HepG2 (cell line): ENCODE data around the gene NDRG3. TPM values are rescaled to one million over a fixed set of nuclear protein-coding genes. Genes with fewer than 3 reads are reported as not detected.
A peak's percentile ranks its signal among the peaks of the same experiment; 100 is the strongest.

Source experiments
- ADNP ChIP-seq: sonication (generic); formaldehyde crosslinking; IDR thresholded peaks from 2 replicates; pipeline ENCODE4 v1.4.0; 2020; ENCODE audit warnings: missing genetic modification reagents
- ARID2 ChIP-seq: sonication (generic); formaldehyde crosslinking; IDR thresholded peaks from 2 replicates; pipeline ENCODE4 v1.8.1; 2022; ENCODE audit warnings: mild to moderate bottlenecking, missing genetic modification reagents, borderline replicate concordance
- HNRNPUL1 ChIP-seq: fragments of 200-400 bp; formaldehyde crosslinking; IDR thresholded peaks from 2 replicates; pipeline ENCODE4 v1.6.1; 2017; ENCODE audit warnings: low read depth, mild to moderate bottlenecking, low read length, moderate library complexity
- KAT8 ChIP-seq: IDR thresholded peaks from 2 replicates; pipeline ENCODE4 v1.6.1; 2016; ENCODE audit warnings: missing genetic modification reagents, missing compliant biosample characterization
- SP4 ChIP-seq: sonication (generic); formaldehyde crosslinking; IDR thresholded peaks from 2 replicates; pipeline ENCODE4 v1.8.1; 2023; ENCODE audit warnings: mild to moderate bottlenecking, missing genetic modification reagents
- XBP1 ChIP-seq: sonication (generic); formaldehyde crosslinking; IDR thresholded peaks from 2 replicates; pipeline ENCODE4 v1.5.0; 2020; ENCODE audit warnings: missing genetic modification reagents
- ZNF496 ChIP-seq: sonication (generic); formaldehyde crosslinking; IDR thresholded peaks from 2 replicates; pipeline ENCODE4 v1.8.1; 2023; ENCODE audit warnings: mild to moderate bottlenecking, moderate library complexity, missing genetic modification reagents; ENCODE audit not compliant: insufficient replicate concordance
- ZNF556 ChIP-seq: sonication (generic); formaldehyde crosslinking; IDR thresholded peaks from 2 replicates; pipeline ENCODE4 v1.4.0; 2020; ENCODE audit warnings: mild to moderate bottlenecking, missing genetic modification reagents, borderline replicate concordance
- ZNF605 ChIP-seq: sonication (generic); formaldehyde crosslinking; IDR thresholded peaks from 2 replicates; pipeline ENCODE4 v1.8.0; 2022; ENCODE audit warnings: mild to moderate bottlenecking, missing genetic modification reagents
- ZNF768 ChIP-seq: sonication (generic); formaldehyde crosslinking; IDR thresholded peaks from 2 replicates; pipeline ENCODE4 v1.4.0; 2020; ENCODE audit warnings: missing genetic modification reagents
- polyA plus RNA-seq, 8 experiments: library from polyadenylated mRNA; depleted of rRNA in 3 of 8; stranded (reverse) in 7 of 8; unstranded in 1 of 8; fragments of >200 nt; fragmentation: Illumina TruSeq in 4 of 8; extraction: Trizol in 4 of 8; gene quantifications; 2 replicates each; pipeline versions ENCODE4 v1.2.1 to v1.2.3, GENCODE V29; 2011 to 2016; ENCODE audit warnings: low read depth in 4 of 8, missing spikeins in 1 of 8, mixed read lengths in 1 of 8; ENCODE audit not compliant: insufficient read depth in 1 of 8
- total RNA-seq, 5 experiments: library from RNA; depleted of rRNA; stranded (reverse); fragments of >200 nt; fragmentation: Illumina TruSeq; extraction: Trizol; gene quantifications; 2 replicates each; pipeline ENCODE4 v1.2.3, GENCODE V29; 2016; ENCODE audit warnings: low read depth in 1 of 5
- TF ChIP-seq, protein P1 (sequence below): sonication (generic); formaldehyde crosslinking; IDR thresholded peaks from 2 replicates; pipeline ENCODE4 v1.8.0; 2022; ENCODE audit warnings: low read depth, missing genetic modification reagents
- TF ChIP-seq, protein P2 (sequence below): sonication (generic); formaldehyde crosslinking; IDR thresholded peaks from 2 replicates; pipeline ENCODE4 v1.9.0; 2021; ENCODE audit warnings: mild to moderate bottlenecking, missing genetic modification reagents
- TF ChIP-seq, protein P3 (sequence below): sonication (generic); formaldehyde crosslinking; IDR thresholded peaks from 2 replicates; pipeline ENCODE4 v1.8.0; 2022; ENCODE audit warnings: missing genetic modification reagents, mild to moderate bottlenecking, inconsistent platforms, borderline replicate concordance
- TF ChIP-seq, protein P4 (sequence below): sonication (generic); formaldehyde crosslinking; IDR thresholded peaks from 2 replicates; pipeline ENCODE4 v1.4.0; 2020; ENCODE audit warnings: mild to moderate bottlenecking, missing genetic modification reagents, borderline replicate concordance
- TF ChIP-seq, protein P5 (sequence below): sonication (generic); formaldehyde crosslinking; IDR thresholded peaks from 2 replicates; pipeline ENCODE4 v1.4.0; 2020; ENCODE audit warnings: missing genetic modification reagents

Gene NDRG3
- total and polyA plus RNA-seq, 2 of the 13 experiments (the other 11 are each of a cell fraction or from before 2014, with no cell fraction given), result 36.0 to 40.5 TPM

DNA sequence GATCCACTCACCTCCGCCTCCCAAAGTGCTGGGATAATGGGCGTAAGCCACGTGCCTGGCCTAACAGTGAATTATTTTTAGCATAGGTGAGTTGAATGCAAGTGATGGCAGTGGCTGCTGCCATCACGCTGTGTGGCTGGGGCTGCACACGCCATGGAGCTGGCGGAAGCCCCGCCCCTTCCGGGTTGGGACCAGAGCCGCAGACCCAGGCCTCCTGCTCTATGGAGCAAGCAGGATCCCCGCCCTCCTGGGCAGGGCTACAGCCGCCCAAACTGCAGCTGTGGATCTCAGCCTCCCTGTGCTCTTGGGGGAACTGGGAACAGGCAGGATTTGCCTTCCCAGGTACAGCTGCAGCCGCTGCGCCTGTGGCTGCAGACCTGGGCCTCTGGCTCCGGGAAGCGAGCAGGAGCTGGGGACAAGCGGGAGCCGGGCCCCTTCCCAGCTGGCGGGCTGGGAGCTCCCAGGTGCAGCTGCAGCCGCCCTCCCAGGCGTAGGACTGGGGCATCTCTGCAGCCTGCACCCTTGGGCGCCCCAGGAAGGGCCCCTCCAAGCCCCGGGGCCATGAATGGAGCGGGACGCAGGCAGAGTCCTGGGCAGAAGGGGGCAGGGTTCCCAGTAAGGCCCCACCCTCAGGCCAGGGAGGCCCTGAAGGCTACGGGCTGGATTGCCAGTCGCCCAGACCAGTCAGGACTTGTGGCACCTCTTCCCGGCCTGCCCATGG lies 69.0 kb downstream of the NDRG3 start (continued):
- TF ChIP-seq, protein P1, sequence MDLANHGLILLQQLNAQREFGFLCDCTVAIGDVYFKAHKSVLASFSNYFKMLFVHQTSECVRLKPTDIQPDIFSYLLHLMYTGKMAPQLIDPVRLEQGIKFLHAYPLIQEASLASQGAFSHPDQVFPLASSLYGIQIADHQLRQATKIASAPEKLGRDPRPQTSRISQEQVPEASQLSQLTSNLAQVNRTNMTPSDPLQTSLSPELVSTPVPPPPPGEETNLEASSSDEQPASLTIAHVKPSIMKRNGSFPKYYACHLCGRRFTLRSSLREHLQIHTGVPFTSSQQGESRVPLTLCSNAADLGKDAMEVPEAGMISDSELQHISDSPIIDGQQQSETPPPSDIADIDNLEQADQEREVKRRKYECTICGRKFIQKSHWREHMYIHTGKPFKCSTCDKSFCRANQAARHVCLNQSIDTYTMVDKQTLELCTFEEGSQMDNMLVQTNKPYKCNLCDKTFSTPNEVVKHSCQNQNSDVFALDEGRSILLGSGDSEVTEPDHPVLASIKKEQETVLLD (CRISPR knock-in tag), result no peak
- TF ChIP-seq ADNP (CRISPR knock-in tag) (no peak), ZNF768 (no peak; the same call in 1 of the 2 replicates), KAT8 (CRISPR knock-in tag) (peak; percentile 14; the same call in 1 of the 2 replicates), ZNF605 (CRISPR knock-in tag) (no peak), ZNF556 (CRISPR knock-in tag) (no peak), HNRNPUL1 (no peak), SP4 (no peak), ZNF496 (no peak), XBP1 (CRISPR knock-in tag) (no peak), ARID2 (CRISPR knock-in tag) (no peak)
- TF ChIP-seq, protein P2, sequence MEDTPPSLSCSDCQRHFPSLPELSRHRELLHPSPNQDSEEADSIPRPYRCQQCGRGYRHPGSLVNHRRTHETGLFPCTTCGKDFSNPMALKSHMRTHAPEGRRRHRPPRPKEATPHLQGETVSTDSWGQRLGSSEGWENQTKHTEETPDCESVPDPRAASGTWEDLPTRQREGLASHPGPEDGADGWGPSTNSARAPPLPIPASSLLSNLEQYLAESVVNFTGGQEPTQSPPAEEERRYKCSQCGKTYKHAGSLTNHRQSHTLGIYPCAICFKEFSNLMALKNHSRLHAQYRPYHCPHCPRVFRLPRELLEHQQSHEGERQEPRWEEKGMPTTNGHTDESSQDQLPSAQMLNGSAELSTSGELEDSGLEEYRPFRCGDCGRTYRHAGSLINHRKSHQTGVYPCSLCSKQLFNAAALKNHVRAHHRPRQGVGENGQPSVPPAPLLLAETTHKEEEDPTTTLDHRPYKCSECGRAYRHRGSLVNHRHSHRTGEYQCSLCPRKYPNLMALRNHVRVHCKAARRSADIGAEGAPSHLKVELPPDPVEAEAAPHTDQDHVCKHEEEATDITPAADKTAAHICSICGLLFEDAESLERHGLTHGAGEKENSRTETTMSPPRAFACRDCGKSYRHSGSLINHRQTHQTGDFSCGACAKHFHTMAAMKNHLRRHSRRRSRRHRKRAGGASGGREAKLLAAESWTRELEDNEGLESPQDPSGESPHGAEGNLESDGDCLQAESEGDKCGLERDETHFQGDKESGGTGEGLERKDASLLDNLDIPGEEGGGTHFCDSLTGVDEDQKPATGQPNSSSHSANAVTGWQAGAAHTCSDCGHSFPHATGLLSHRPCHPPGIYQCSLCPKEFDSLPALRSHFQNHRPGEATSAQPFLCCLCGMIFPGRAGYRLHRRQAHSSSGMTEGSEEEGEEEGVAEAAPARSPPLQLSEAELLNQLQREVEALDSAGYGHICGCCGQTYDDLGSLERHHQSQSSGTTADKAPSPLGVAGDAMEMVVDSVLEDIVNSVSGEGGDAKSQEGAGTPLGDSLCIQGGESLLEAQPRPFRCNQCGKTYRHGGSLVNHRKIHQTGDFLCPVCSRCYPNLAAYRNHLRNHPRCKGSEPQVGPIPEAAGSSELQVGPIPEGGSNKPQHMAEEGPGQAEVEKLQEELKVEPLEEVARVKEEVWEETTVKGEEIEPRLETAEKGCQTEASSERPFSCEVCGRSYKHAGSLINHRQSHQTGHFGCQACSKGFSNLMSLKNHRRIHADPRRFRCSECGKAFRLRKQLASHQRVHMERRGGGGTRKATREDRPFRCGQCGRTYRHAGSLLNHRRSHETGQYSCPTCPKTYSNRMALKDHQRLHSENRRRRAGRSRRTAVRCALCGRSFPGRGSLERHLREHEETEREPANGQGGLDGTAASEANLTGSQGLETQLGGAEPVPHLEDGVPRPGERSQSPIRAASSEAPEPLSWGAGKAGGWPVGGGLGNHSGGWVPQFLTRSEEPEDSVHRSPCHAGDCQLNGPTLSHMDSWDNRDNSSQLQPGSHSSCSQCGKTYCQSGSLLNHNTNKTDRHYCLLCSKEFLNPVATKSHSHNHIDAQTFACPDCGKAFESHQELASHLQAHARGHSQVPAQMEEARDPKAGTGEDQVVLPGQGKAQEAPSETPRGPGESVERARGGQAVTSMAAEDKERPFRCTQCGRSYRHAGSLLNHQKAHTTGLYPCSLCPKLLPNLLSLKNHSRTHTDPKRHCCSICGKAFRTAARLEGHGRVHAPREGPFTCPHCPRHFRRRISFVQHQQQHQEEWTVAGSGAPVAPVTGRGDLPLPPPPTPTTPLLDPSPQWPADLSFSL (CRISPR knock-in tag), result no peak
- TF ChIP-seq, protein P3, sequence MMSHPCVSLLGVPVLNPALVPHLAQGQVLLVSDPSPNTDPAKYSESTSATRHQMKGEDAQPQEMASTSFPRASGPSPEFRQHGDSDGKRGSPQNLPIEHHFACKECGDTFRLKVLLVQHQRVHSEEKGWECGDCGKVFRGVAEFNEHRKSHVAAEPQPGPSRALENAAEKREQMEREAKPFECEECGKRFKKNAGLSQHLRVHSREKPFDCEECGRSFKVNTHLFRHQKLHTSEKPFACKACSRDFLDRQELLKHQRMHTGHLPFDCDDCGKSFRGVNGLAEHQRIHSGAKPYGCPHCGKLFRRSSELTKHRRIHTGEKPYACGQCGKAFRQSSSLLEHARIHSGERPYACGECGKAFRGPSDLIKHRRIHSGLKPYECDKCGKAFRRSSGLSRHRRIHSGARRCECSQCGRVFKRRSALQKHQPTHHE (CRISPR knock-in tag), result no peak
- TF ChIP-seq, protein P4, sequence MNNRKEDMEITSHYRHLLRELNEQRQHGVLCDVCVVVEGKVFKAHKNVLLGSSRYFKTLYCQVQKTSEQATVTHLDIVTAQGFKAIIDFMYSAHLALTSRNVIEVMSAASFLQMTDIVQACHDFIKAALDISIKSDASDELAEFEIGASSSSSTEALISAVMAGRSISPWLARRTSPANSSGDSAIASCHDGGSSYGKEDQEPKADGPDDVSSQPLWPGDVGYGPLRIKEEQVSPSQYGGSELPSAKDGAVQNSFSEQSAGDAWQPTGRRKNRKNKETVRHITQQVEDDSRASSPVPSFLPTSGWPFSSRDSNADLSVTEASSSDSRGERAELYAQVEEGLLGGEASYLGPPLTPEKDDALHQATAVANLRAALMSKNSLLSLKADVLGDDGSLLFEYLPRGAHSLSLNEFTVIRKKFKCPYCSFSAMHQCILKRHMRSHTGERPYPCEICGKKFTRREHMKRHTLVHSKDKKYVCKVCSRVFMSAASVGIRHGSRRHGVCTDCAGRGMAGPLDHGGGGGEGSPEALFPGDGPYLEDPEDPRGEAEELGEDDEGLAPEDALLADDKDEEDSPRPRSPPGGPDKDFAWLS, result no peak
- TF ChIP-seq, protein P5, sequence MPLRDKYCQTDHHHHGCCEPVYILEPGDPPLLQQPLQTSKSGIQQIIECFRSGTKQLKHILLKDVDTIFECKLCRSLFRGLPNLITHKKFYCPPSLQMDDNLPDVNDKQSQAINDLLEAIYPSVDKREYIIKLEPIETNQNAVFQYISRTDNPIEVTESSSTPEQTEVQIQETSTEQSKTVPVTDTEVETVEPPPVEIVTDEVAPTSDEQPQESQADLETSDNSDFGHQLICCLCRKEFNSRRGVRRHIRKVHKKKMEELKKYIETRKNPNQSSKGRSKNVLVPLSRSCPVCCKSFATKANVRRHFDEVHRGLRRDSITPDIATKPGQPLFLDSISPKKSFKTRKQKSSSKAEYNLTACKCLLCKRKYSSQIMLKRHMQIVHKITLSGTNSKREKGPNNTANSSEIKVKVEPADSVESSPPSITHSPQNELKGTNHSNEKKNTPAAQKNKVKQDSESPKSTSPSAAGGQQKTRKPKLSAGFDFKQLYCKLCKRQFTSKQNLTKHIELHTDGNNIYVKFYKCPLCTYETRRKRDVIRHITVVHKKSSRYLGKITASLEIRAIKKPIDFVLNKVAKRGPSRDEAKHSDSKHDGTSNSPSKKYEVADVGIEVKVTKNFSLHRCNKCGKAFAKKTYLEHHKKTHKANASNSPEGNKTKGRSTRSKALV (CRISPR knock-in tag), result no peak
